Measurements from ENCODE around the gene SPEM2.

The SPEM2 gene

DNA sequence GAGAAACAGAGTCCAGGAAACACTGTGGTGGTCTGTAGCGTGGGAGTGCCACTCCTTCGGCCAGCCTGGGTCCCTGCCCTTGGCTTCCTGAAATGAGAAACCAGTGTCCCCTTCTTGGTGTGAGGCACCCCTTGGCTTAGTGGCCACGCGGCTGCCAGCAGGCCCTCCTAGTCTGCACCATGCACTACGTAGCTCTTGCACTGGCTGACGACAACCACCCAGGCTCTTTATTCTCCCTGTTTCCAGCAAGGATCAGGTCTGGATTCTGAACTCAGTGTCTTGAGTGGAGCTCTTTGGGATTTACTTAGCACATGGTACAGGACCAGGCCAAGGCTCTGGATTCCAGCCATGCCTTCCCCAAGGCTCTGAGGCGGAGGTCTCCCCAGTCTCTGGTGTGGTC lies 2.1 kb downstream of the SPEM2 start:
- Mint-ChIP-seq H3K27ac (no peak overlapping the region), H3K4me3 (no peak overlapping the region)

DNA sequence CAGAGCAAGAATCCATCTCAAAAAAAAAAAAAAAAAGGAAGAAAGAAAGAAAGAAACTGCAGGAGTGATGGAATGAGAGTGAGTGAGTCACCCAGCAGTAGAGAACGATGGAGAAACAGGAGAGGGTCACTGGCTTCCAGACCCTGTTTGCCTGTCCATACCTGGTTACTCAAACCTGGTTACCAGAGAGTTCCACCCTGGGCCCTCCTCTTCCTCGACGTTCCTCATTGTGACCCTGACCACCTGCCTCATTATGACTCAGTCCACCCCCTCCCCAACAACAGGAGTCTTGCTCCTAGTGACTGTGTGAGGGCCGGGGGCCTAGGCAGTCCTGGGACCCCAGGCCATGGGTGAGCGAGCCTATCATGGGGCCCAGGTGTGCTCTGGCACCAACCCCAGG lies 3.1 kb downstream of the SPEM2 start, which contains the start of gene SPEM3:
Gene SPEM3 (plus strand): TSS at position 301 of the 400 bp plus-strand sequence. CDS start 46 bp downstream, at position 347.
- Mint-ChIP-seq H3K4me3 (no peak within 1 kb of the TSS), H3K27me3 (ENCODE audit: low read depth, poor library complexity) (peaks cover 10% of the 10 kb centered on the region), H3K27ac (no peak within 1 kb of the TSS), H3K4me1 (peaks cover 4% of the 10 kb centered on the region), H3K36me3 (ENCODE audit: low read depth) (no peaks in the 10 kb centered on the region), H3K9me3 (no peaks in the 10 kb centered on the region)
- DNase-seq, result no peak
- TF ChIP-seq, protein P1, sequence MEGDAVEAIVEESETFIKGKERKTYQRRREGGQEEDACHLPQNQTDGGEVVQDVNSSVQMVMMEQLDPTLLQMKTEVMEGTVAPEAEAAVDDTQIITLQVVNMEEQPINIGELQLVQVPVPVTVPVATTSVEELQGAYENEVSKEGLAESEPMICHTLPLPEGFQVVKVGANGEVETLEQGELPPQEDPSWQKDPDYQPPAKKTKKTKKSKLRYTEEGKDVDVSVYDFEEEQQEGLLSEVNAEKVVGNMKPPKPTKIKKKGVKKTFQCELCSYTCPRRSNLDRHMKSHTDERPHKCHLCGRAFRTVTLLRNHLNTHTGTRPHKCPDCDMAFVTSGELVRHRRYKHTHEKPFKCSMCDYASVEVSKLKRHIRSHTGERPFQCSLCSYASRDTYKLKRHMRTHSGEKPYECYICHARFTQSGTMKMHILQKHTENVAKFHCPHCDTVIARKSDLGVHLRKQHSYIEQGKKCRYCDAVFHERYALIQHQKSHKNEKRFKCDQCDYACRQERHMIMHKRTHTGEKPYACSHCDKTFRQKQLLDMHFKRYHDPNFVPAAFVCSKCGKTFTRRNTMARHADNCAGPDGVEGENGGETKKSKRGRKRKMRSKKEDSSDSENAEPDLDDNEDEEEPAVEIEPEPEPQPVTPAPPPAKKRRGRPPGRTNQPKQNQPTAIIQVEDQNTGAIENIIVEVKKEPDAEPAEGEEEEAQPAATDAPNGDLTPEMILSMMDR (IDR thresholded peaks at IDR 0.05), result no peak

More for the DNA sequence above, 2.1 kb downstream of the SPEM2 start:
- no peaks in the 10 kb centered on the region for H3K36me3 Mint-ChIP-seq (ENCODE audit: low read depth)
- TF ChIP-seq, protein P1 (IDR thresholded peaks at IDR 0.05), result no peak
- peaks cover 6% of the 10 kb centered on the region for H3K4me1 Mint-ChIP-seq
- no peaks in the 10 kb centered on the region for H3K9me3 Mint-ChIP-seq
- peaks cover 10% of the 10 kb centered on the region for H3K27me3 Mint-ChIP-seq (ENCODE audit: low read depth, poor library complexity)
- no peak for DNase-seq

DNA sequence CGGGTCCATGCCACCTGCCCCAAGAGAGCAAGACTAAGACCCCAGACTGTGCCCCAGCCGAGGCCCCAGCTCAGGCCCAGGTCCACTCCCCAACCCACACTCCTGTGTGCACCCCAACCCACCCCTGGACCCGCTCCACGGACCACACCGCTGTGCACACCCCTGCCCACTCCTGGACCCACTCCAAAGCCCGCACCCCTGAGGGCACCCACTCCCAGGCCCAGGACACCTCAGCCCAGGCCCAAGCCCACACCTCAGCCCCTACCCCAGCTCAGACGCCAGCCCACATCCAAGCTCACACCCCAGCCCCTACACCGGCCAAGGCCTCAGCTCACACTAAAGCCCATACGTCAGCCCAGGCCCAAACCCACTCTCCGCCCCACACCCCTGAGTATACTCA lies 4.3 kb downstream of the SPEM2 start:
- H3K36me3 Mint-ChIP-seq (ENCODE audit: low read depth), result no peaks in the 10 kb centered on the region
- H3K4me1 Mint-ChIP-seq, result no peaks in the 10 kb centered on the region
- H3K27me3 Mint-ChIP-seq (ENCODE audit: low read depth, poor library complexity), result peaks cover 14% of the 10 kb centered on the region
- no peaks in the 10 kb centered on the region for H3K9me3 Mint-ChIP-seq
- DNase-seq, result no peak
- no peak overlapping the region for H3K27ac Mint-ChIP-seq
- TF ChIP-seq, protein P1 (IDR thresholded peaks at IDR 0.05), result no peak
- H3K4me3 Mint-ChIP-seq, result no peak overlapping the region

DNA sequence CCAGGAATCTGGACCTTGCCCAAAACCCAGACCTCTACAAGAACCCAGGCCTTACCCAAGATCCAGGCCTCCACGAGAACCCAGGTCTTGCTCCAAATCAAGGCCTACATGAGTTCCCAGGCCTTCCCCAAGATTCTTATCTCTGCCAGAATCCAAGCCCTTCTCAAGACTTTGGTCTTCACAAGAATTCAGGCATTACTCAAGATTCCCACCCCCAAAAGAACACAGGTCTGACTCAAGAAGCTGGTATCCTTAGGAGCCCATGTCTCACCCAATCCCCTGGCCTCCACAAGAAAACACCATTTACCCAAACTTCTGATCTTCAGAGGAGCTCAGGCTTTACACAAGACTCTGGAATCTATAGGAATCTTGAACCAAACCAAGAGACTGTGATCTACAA lies 5.8 kb downstream of the SPEM2 start:
- H3K9me3 Mint-ChIP-seq, result no peaks in the 10 kb centered on the region
- H3K27me3 Mint-ChIP-seq (ENCODE audit: low read depth, poor library complexity), result peaks cover 23% of the 10 kb centered on the region
- no peaks in the 10 kb centered on the region for H3K36me3 Mint-ChIP-seq (ENCODE audit: low read depth)
- no peak overlapping the region for H3K27ac Mint-ChIP-seq
- H3K4me3 Mint-ChIP-seq, result no peak overlapping the region
- DNase-seq, result no peak
- H3K4me1 Mint-ChIP-seq, result peaks cover 7% of the 10 kb centered on the region
- TF ChIP-seq, protein P1 (IDR thresholded peaks at IDR 0.05), result no peak

DNA sequence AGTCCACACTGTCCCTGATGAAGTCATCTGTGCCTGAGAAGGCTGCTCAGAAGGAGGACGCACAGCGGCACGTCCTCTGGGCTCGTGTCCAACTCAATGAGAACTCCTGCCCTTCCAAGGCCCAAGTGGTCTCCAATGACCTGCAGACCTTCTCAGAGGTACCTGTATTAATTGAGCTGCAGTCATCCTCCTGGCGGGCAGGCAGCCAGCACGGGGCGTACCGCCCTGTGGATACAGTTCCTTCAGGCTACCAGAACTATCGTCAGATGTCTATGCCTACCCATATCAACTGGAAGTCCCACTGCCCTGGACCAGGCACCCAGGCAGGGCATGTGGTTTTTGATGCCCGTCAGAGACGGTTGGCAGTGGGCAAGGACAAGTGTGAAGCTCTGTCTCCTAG lies 6.9 kb downstream of the SPEM2 start:
- Mint-ChIP-seq H3K4me1 (peaks cover 12% of the 10 kb centered on the region), H3K4me3 (no peak overlapping the region), H3K9me3 (no peaks in the 10 kb centered on the region), H3K36me3 (ENCODE audit: low read depth) (no peaks in the 10 kb centered on the region), H3K27ac (no peak overlapping the region), H3K27me3 (ENCODE audit: low read depth, poor library complexity) (peaks cover 34% of the 10 kb centered on the region)
- TF ChIP-seq, protein P1 (IDR thresholded peaks at IDR 0.05), result no peak
- no peak for DNase-seq
